ENCODE results near the gene DMBT1. TPM values are rescaled to one million over a fixed set of nuclear protein-coding genes. Genes with fewer than 3 reads are reported as not detected.

The DMBT1 gene
- total and polyA plus RNA-seq, 10 of the 15 experiments (the other 5 are each of a cell fraction or from before 2014, with no cell fraction given), result under 0.01 to 0.13 (median 0.03) TPM; not detected in 5

GRCh38 chr10:122521011-122521410 is 39.5 kb upstream of the DMBT1 start (continued):
- TF ChIP-seq, protein P1, sequence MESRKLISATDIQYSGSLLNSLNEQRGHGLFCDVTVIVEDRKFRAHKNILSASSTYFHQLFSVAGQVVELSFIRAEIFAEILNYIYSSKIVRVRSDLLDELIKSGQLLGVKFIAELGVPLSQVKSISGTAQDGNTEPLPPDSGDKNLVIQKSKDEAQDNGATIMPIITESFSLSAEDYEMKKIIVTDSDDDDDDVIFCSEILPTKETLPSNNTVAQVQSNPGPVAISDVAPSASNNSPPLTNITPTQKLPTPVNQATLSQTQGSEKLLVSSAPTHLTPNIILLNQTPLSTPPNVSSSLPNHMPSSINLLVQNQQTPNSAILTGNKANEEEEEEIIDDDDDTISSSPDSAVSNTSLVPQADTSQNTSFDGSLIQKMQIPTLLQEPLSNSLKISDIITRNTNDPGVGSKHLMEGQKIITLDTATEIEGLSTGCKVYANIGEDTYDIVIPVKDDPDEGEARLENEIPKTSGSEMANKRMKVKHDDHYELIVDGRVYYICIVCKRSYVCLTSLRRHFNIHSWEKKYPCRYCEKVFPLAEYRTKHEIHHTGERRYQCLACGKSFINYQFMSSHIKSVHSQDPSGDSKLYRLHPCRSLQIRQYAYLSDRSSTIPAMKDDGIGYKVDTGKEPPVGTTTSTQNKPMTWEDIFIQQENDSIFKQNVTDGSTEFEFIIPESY (IDR thresholded peaks at IDR 0.05), result no peak
- TF ChIP-seq, protein P2, sequence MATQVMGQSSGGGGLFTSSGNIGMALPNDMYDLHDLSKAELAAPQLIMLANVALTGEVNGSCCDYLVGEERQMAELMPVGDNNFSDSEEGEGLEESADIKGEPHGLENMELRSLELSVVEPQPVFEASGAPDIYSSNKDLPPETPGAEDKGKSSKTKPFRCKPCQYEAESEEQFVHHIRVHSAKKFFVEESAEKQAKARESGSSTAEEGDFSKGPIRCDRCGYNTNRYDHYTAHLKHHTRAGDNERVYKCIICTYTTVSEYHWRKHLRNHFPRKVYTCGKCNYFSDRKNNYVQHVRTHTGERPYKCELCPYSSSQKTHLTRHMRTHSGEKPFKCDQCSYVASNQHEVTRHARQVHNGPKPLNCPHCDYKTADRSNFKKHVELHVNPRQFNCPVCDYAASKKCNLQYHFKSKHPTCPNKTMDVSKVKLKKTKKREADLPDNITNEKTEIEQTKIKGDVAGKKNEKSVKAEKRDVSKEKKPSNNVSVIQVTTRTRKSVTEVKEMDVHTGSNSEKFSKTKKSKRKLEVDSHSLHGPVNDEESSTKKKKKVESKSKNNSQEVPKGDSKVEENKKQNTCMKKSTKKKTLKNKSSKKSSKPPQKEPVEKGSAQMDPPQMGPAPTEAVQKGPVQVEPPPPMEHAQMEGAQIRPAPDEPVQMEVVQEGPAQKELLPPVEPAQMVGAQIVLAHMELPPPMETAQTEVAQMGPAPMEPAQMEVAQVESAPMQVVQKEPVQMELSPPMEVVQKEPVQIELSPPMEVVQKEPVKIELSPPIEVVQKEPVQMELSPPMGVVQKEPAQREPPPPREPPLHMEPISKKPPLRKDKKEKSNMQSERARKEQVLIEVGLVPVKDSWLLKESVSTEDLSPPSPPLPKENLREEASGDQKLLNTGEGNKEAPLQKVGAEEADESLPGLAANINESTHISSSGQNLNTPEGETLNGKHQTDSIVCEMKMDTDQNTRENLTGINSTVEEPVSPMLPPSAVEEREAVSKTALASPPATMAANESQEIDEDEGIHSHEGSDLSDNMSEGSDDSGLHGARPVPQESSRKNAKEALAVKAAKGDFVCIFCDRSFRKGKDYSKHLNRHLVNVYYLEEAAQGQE (IDR thresholded peaks at IDR 0.05; ENCODE audit: low read depth, low read length), result no peak

DNA sequence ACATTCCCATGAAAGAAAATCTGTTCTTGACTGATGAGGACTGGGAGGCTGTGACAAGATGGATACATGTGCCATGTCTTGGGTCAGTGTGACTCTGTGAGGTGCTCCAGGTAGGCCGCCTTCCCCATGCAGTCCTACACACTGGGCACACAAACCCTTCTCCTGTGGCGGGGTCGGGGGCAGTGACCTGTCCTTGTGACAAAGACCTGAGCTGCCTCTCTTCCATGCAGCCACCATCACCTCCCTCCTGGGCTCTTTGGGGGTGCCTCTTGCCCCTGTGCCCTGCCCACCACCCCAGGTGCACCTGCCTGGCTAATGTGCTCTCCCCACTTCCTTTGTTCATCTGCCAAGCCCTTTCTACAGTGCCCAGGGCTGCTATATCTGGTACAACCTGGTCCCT is 35.7 kb upstream of the DMBT1 start:
- H3K9ac ChIP-seq (ENCODE audit: control insufficient read depth, insufficient read depth, low read length), result no peak overlapping the region
- BruUV-seq (replicated peaks), result no TSS peak
- H3K27me3 ChIP-seq (replicated peaks in 1 of 2; ENCODE audit: control insufficient read depth in 2 of 2, insufficient read depth in 2 of 2, low read length in 1 of 2), result peaks cover 0 to 3% of the 10 kb centered on the region in 2 experiments
- POLR2A ChIA-PET, result no interaction called here
- no peaks in the 10 kb centered on the region for H3K79me2 ChIP-seq (ENCODE audit: control insufficient read depth, insufficient read depth, low read length)
- in situ Hi-C loops (cut with MboI) (no loop called here), intact Hi-C loops (cut with micrococcal nuclease; ENCODE audit: unreplicated experiment) (no loop called here)
- DNase-seq (ENCODE audit: low read depth, low spot score) (no peak), FAIRE-seq (no peak), ATAC-seq (no peak)
- RAD21 ChIA-PET (ENCODE audit: unreplicated experiment), result no interaction called here
- H3K9me3 ChIP-seq (replicated peaks; ENCODE audit: control insufficient read depth, insufficient read depth, low read length), result no peaks in the 10 kb centered on the region
- no peaks in the 10 kb centered on the region for H4K20me1 ChIP-seq (ENCODE audit: control insufficient read depth, insufficient read depth)
- H3K36me3 ChIP-seq (ENCODE audit: control insufficient read depth in 2 of 2, insufficient read depth in 2 of 2, low read length in 1 of 2), result no peaks in the 10 kb centered on the region
- SMC1A ChIA-PET (ENCODE audit: uncharacterized antibody, unreplicated experiment), result no interaction called here
- H3K4me3 ChIP-seq, result no peak overlapping the region
- 9% methylated on average over 3 of the region's 3 CpGs for WGBS (ENCODE audit: insufficient coverage, insufficient replicate concordance, low lambda C conversion rate, missing lambda C conversion rate)
- H2AFZ ChIP-seq (ENCODE audit: control insufficient read depth, low read depth, low read length), result no peak overlapping the region
- H3K4me2 ChIP-seq (ENCODE audit: control insufficient read depth, insufficient read depth), result no peak overlapping the region
- no peak overlapping the region for H3K27ac ChIP-seq (ENCODE audit: control insufficient read depth, insufficient read depth)
- H3K4me1 ChIP-seq (ENCODE audit: control insufficient read depth, insufficient read depth, low read length), result no peaks in the 10 kb centered on the region
- CTCF ChIA-PET, result no interaction called here
- TF ChIP-seq, protein P3, sequence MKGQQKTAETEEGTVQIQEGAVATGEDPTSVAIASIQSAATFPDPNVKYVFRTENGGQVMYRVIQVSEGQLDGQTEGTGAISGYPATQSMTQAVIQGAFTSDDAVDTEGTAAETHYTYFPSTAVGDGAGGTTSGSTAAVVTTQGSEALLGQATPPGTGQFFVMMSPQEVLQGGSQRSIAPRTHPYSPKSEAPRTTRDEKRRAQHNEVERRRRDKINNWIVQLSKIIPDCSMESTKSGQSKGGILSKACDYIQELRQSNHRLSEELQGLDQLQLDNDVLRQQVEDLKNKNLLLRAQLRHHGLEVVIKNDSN (IDR thresholded peaks at IDR 0.05; ENCODE audit: borderline replicate concordance, extremely low read length, insufficient read depth, low read depth, low read length), result no peak
- TF ChIP-seq BHLHE40 (IDR thresholded peaks at IDR 0.05; ENCODE audit: borderline replicate concordance in 1 of 2, low read depth in 2 of 2, low read length in 1 of 2) (no peak), NFIC (IDR thresholded peaks at IDR 0.05; ENCODE audit: low read depth, low read length) (no peak), WRNIP1 (IDR thresholded peaks at IDR 0.05; ENCODE audit: borderline replicate concordance, low read depth, low read length) (no peak), YBX1 (IDR thresholded peaks at IDR 0.05) (no peak), ASH2L (IDR thresholded peaks at IDR 0.05; ENCODE audit: borderline replicate concordance, low read depth) (no peak), ZNF207 (IDR thresholded peaks at IDR 0.05; ENCODE audit: borderline replicate concordance) (no peak), ETV6 (conservative IDR thresholded peaks at IDR 0.05 in 1 of 2, IDR thresholded peaks at IDR 0.05 in 1 of 2; ENCODE audit: borderline replicate concordance in 1 of 2, low read depth in 1 of 2) (no peak)
- TF ChIP-seq, protein P4, sequence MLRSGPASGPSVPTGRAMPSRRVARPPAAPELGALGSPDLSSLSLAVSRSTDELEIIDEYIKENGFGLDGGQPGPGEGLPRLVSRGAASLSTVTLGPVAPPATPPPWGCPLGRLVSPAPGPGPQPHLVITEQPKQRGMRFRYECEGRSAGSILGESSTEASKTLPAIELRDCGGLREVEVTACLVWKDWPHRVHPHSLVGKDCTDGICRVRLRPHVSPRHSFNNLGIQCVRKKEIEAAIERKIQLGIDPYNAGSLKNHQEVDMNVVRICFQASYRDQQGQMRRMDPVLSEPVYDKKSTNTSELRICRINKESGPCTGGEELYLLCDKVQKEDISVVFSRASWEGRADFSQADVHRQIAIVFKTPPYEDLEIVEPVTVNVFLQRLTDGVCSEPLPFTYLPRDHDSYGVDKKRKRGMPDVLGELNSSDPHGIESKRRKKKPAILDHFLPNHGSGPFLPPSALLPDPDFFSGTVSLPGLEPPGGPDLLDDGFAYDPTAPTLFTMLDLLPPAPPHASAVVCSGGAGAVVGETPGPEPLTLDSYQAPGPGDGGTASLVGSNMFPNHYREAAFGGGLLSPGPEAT (IDR thresholded peaks at IDR 0.05; ENCODE audit: low read depth), result no peak

All from GM12878 (cell line).